Measurements from ENCODE around the gene KCNS3.

The KCNS3 gene

GRCh38 chr2:17879137-17879912 lies 858 bp downstream of the KCNS3 start:
- peak in 1 of 2 experiments; percentile 45 for DNase-seq

GRCh38 chr2:17879913-17880274 lies 1.4 kb downstream of the KCNS3 start:
- no peak for DNase-seq

GRCh38 chr2:17892770-17893534 lies 14.5 kb downstream of the KCNS3 start:
- DNase-seq: peak; percentile 29 to 37

GRCh38 chr2:17894005-17894404 lies 15.5 kb downstream of the KCNS3 start:
- DNase-seq: no peak

- DNase-seq: no peak
Measured at GRCh38 chr2:17894556-17894955, 16.1 kb downstream of the KCNS3 start.

- DNase-seq: no peak
Measured at GRCh38 chr2:17899871-17900270, 21.4 kb downstream of the KCNS3 start.

GRCh38 chr2:17901246-17901645 lies 22.8 kb downstream of the KCNS3 start:
- DNase-seq: peak; percentile 83 to 91

- DNase-seq: no peak
Measured at GRCh38 chr2:17910980-17911379, 32.5 kb downstream of the KCNS3 start.

GRCh38 chr2:17911491-17912260 lies 33.2 kb downstream of the KCNS3 start:
- DNase-seq: no peak

- no peak for DNase-seq
Measured at GRCh38 chr2:17912266-17912691, 33.8 kb downstream of the KCNS3 start.

GRCh38 chr2:17915099-17915498 lies 36.6 kb downstream of the KCNS3 start:
- no peak for DNase-seq

- DNase-seq: no peak
Measured at GRCh38 chr2:17915811-17916518, 37.5 kb downstream of the KCNS3 start.

- no peak for DNase-seq
Measured at GRCh38 chr2:17916584-17916983, 38.1 kb downstream of the KCNS3 start.

GRCh38 chr2:17918789-17919188 lies 40.3 kb downstream of the KCNS3 start:
- DNase-seq: no peak

- no peak for DNase-seq
Measured at GRCh38 chr2:17930773-17931172, 52.3 kb downstream of the KCNS3 start.

- no peak for DNase-seq
Measured at GRCh38 chr2:17933256-17933655, 54.8 kb downstream of the KCNS3 start.

- no peak for DNase-seq
Measured at GRCh38 chr2:17934721-17935120, 56.3 kb downstream of the KCNS3 start.

- DNase-seq: no peak
Measured at GRCh38 chr2:17935242-17935885, 56.9 kb downstream of the KCNS3 start.

- no peak for DNase-seq
Measured at GRCh38 chr2:17936599-17936998, 58.1 kb downstream of the KCNS3 start.

- no peak for DNase-seq
Measured at GRCh38 chr2:17940091-17940630, 61.7 kb downstream of the KCNS3 start.

- no peak for DNase-seq
Measured at GRCh38 chr2:17943444-17943843, 65.0 kb downstream of the KCNS3 start.

GRCh38 chr2:17947113-17947512 lies 68.6 kb downstream of the KCNS3 start:
- DNase-seq: no peak

Data from NCI-H187 (cell line).